Measurements from ENCODE around the gene TRPC4AP.

DNA sequence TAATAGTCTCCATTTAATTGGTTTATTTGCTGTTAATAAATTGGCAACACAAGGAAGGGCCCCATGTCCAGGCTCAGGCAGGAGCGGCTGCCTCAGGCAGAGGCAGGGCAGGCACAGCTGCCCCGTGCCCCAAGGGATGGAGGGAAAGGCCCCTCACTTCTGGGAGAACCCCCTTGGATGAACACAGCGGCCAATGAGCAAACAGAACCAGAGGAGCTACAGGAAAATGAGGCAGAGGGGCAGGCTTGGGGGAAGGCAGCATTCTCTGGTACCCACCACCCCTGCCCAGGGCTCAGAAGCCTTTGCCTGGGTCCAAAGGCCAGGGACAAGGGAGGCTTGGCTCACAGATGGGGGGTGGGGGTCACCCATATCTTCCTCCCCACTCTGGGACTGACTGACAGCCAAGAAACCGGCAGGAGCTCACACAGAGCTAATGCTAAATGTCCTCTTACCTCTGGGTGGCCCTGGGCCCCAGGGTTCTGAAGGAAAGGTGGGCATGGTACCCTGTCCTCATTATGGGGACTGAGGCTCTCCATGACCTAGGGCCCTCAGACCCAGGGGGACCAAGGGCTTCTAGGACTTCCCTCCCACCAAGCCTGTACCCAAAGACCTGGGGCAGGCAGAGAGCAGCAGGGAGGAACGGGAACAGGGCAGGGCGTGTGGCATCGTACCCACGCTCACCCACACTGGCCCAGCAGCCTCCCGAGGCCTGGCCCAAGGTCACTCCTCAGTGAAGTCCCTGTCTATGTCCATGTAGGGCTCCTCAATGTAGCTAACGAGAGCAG, 90.0 kb downstream of the TRPC4AP start:
- TF ChIP-seq, protein P1, sequence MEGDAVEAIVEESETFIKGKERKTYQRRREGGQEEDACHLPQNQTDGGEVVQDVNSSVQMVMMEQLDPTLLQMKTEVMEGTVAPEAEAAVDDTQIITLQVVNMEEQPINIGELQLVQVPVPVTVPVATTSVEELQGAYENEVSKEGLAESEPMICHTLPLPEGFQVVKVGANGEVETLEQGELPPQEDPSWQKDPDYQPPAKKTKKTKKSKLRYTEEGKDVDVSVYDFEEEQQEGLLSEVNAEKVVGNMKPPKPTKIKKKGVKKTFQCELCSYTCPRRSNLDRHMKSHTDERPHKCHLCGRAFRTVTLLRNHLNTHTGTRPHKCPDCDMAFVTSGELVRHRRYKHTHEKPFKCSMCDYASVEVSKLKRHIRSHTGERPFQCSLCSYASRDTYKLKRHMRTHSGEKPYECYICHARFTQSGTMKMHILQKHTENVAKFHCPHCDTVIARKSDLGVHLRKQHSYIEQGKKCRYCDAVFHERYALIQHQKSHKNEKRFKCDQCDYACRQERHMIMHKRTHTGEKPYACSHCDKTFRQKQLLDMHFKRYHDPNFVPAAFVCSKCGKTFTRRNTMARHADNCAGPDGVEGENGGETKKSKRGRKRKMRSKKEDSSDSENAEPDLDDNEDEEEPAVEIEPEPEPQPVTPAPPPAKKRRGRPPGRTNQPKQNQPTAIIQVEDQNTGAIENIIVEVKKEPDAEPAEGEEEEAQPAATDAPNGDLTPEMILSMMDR (IDR thresholded peaks at IDR 0.05) = no peak
- TF ChIP-seq EP300 (IDR thresholded peaks at IDR 0.05) (no peak), POLR2AphosphoS5 (IDR thresholded peaks at IDR 0.05) (no peak), POLR2A (IDR thresholded peaks at IDR 0.05) (no peak)
